Measurements from ENCODE around the gene ARPP19.
A peak's percentile ranks its signal among the peaks of the same experiment; 100 is the strongest.
"Not testable (repeated sequence)": the region's sequence is repeated elsewhere in the genome, so short reads cannot be mapped to it uniquely, and the experiment has no call there.

ARPP19 gene

GRCh38 chr15:52568601-52569585 lies at the start of gene ARPP19:
Gene ARPP19 (minus strand): TSS chr15:52569030. CDS start chr15:52568892, 138 bp downstream.
- peak; percentile 60 for DNase-seq (ENCODE audit: low read depth)

- no peak for DNase-seq (ENCODE audit: low read depth)
These were observed 48.2 kb upstream of the ARPP19 start for GRCh38 chr15:52617026-52617425.

GRCh38 chr15:52615302-52615701 lies 46.5 kb upstream of the ARPP19 start:
- DNase-seq (ENCODE audit: low read depth), result no peak

- no peak for DNase-seq (ENCODE audit: low read depth)
These were observed 40.8 kb upstream of the ARPP19 start for GRCh38 chr15:52609593-52609992.

GRCh38 chr15:52584414-52584813 lies 15.6 kb upstream of the ARPP19 start:
- DNase-seq (ENCODE audit: low read depth), result no peak

- no peak for DNase-seq (ENCODE audit: low read depth)
These were observed 11.0 kb upstream of the ARPP19 start for GRCh38 chr15:52579852-52580251.

- DNase-seq (ENCODE audit: low read depth), result no peak
These were observed 7.9 kb upstream of the ARPP19 start for GRCh38 chr15:52576692-52577091.

GRCh38 chr15:52575573-52575972 lies 6.7 kb upstream of the ARPP19 start:
- not testable (repeated sequence) for DNase-seq (ENCODE audit: low read depth)

- DNase-seq (ENCODE audit: low read depth), result no peak
These were observed 6.2 kb upstream of the ARPP19 start for GRCh38 chr15:52575072-52575471.

GRCh38 chr15:52574623-52575022 lies 5.8 kb upstream of the ARPP19 start:
- DNase-seq (ENCODE audit: low read depth), result not testable (repeated sequence)

GRCh38 chr15:52567871-52568600 lies 794 bp downstream of the ARPP19 start:
- no peak for DNase-seq (ENCODE audit: low read depth)

- DNase-seq (ENCODE audit: low read depth), result no peak
These were observed 1.9 kb downstream of the ARPP19 start for GRCh38 chr15:52566889-52567288.

- not testable (repeated sequence) for DNase-seq (ENCODE audit: low read depth)
These were observed 3.1 kb downstream of the ARPP19 start for GRCh38 chr15:52565417-52566358.

GRCh38 chr15:52563501-52564060 lies 5.2 kb downstream of the ARPP19 start:
- no peak for DNase-seq (ENCODE audit: low read depth)

GRCh38 chr15:52559575-52559974 lies 9.3 kb downstream of the ARPP19 start:
- no peak for DNase-seq (ENCODE audit: low read depth)

GRCh38 chr15:52559022-52559421 lies 9.8 kb downstream of the ARPP19 start:
- DNase-seq (ENCODE audit: low read depth), result no peak

- no peak for DNase-seq (ENCODE audit: low read depth)
These were observed 10.6 kb downstream of the ARPP19 start for GRCh38 chr15:52558196-52558595.

- DNase-seq (ENCODE audit: low read depth), result no peak
These were observed 11.6 kb downstream of the ARPP19 start for GRCh38 chr15:52557274-52557641.

GRCh38 chr15:52556524-52557273 lies 12.1 kb downstream of the ARPP19 start:
- no peak for DNase-seq (ENCODE audit: low read depth)

- no peak for DNase-seq (ENCODE audit: low read depth)
These were observed 16.5 kb downstream of the ARPP19 start for GRCh38 chr15:52552303-52552702.

GRCh38 chr15:52551762-52552161 lies 17.1 kb downstream of the ARPP19 start:
- no peak for DNase-seq (ENCODE audit: low read depth)
